BJ (cell line): ENCODE results near the gene HS6ST2. TPM values are rescaled to one million over a fixed set of nuclear protein-coding genes. Genes with fewer than 3 reads are reported as not detected.

Source experiments
- CTCF ChIA-PET: fragments of 350-600 bp; formaldehyde crosslinking; extraction: SDS; loops from one replicate; lab custom pipeline; 2021; ENCODE audit warnings: antibody characterized with exemption, inconsistent platforms; lab: Yijun Ruan, JAX
- POLR2A ChIA-PET: fragments of 300-600 bp; sonication (Branson Sonifier 250); formaldehyde crosslinking; extraction: SDS; loops from one replicate; lab custom pipeline; 2021; ENCODE audit warnings: antibody characterized with exemption; lab: Charles Lee
- DNase-seq: peaks from one replicate; pipeline ENCODE4 v3.0.0-alpha.2; 2011; ENCODE audit warnings: low read depth
- H3K27me3 ChIP-seq: 2 replicates; pipeline ENCODE4 v1.6.0; 2011; ENCODE audit warnings: low read length; ENCODE audit not compliant: control insufficient read depth, insufficient read depth
- H3K36me3 ChIP-seq: 2 replicates; pipeline ENCODE4 v1.5.1; 2011; ENCODE audit warnings: low read length; ENCODE audit not compliant: control insufficient read depth, insufficient read depth
- H3K4me3 ChIP-seq: 2 replicates; pipeline ENCODE4 v1.5.1; 2011; ENCODE audit warnings: low read depth, mild to moderate bottlenecking, control low read depth, low read length
- polyA plus RNA-seq: library from polyadenylated mRNA; depleted of rRNA; stranded (reverse); fragments of >200 nt; gene quantifications from 2 replicates; pipeline ENCODE4 v1.2.3, GENCODE V29; 2011
- TF ChIP-seq, protein P1 (sequence below): IDR thresholded peaks from 2 replicates; pipeline ENCODE4 v1.5.1; 2011; ENCODE audit warnings: low read depth, mild to moderate bottlenecking, control low read depth, inconsistent platforms, low read length, moderate library complexity; ENCODE audit not compliant: insufficient read depth

HS6ST2 gene
- polyA plus RNA-seq, 1 experiment: not detected

DNA sequence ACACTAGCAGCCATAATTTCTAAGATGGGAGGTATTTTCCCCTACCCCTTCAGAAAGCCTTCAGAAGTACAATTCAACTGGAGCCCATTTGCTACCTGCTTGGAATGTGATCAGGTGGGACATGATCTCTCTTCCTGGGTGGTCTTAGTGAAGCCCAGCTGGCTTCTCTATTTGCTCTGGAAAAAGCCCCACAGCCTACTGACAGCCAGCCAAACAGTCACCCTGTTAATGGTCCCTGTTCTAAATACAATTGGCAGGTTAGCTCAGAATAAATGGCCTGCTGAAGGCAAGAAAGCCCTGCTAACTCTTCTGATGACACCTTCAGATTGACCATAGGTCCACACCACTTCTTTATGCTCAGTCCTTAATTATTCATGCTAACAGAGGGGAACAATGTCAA is 39.9 kb downstream of the HS6ST2 start:
- no peak overlapping the region for H3K4me3 ChIP-seq
- no peak for DNase-seq
- ChIA-PET POLR2A (no interaction called here), CTCF (no interaction called here)
- TF ChIP-seq, protein P1, sequence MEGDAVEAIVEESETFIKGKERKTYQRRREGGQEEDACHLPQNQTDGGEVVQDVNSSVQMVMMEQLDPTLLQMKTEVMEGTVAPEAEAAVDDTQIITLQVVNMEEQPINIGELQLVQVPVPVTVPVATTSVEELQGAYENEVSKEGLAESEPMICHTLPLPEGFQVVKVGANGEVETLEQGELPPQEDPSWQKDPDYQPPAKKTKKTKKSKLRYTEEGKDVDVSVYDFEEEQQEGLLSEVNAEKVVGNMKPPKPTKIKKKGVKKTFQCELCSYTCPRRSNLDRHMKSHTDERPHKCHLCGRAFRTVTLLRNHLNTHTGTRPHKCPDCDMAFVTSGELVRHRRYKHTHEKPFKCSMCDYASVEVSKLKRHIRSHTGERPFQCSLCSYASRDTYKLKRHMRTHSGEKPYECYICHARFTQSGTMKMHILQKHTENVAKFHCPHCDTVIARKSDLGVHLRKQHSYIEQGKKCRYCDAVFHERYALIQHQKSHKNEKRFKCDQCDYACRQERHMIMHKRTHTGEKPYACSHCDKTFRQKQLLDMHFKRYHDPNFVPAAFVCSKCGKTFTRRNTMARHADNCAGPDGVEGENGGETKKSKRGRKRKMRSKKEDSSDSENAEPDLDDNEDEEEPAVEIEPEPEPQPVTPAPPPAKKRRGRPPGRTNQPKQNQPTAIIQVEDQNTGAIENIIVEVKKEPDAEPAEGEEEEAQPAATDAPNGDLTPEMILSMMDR: no peak
- H3K36me3 ChIP-seq: no peaks in the 10 kb centered on the region
- no peaks in the 10 kb centered on the region for H3K27me3 ChIP-seq

DNA sequence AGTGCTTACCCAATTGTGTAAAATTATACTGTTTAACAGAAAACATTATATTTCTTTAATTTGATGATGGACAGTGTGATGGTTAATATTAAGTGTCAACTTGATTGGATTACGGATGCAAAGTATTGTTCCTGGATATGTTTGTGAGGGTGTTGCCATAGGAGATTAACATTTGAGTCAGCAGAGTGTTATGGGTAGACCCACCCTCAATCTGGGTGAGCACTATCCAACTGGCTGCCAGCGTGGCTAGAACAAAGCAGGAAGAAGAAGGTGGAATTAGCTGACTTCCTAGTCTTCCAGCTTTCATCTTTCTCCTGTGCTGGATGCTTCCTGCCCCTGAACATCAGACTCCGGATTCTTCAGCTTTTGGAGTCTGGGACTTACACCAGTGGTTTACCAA is 42.1 kb downstream of the HS6ST2 start:
- H3K27me3 ChIP-seq: no peaks in the 10 kb centered on the region
- ChIA-PET CTCF (no interaction called here), POLR2A (no interaction called here)
- H3K4me3 ChIP-seq: no peak overlapping the region
- TF ChIP-seq, protein P1: no peak
- no peak for DNase-seq
- no peaks in the 10 kb centered on the region for H3K36me3 ChIP-seq

DNA sequence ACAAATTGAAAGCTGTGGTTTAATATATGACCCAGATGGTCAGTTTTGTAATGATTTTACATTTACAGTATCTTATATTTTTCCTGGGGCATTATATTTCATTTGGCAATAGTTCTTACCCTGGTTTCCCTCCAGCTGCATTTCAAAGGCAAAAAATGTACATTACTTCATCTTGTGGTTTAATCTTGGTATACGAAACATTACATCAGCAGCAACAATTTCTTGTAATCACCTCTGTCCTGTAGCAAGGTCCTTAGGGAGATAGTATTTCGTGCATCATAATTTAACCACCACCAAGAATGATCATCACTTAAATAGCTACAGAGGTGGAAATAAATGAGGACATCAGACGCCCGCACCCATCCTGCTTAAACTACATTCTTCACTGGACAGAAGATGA is 48.8 kb downstream of the HS6ST2 start:
- DNase-seq: no peak
- POLR2A ChIA-PET: no interaction called here
- CTCF ChIA-PET: no interaction called here

DNA sequence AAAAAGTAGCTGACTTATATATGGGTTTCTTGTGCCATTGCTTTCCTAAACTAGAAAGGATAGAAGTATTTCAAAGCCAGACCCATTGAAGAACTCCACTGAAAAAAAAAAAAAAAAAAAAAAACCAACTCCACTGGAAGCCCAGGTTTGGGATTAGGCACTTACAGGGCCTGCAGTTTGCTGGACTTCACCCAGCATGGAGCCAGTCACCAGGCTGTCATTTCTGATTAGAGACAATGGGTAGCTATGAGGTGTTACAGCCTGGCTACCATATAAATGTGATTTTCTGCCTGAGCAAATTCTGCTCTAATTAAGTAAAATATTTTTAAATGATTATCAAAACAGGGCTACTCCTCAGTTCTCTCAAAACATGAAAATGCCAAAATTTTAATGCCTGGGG is 49.5 kb downstream of the HS6ST2 start:
- Histone ChIP-seq H3K36me3 (no peaks in the 10 kb centered on the region), H3K27me3 (no peaks in the 10 kb centered on the region), H3K4me3 (no peak overlapping the region)
- ChIA-PET CTCF (no interaction called here), POLR2A (no interaction called here)
- TF ChIP-seq, protein P1: no peak
- no peak for DNase-seq

More for the DNA sequence above, 48.8 kb downstream of the HS6ST2 start:
- TF ChIP-seq, protein P1: no peak
- no peak overlapping the region for H3K4me3 ChIP-seq
- no peaks in the 10 kb centered on the region for H3K27me3 ChIP-seq
- no peaks in the 10 kb centered on the region for H3K36me3 ChIP-seq

DNA sequence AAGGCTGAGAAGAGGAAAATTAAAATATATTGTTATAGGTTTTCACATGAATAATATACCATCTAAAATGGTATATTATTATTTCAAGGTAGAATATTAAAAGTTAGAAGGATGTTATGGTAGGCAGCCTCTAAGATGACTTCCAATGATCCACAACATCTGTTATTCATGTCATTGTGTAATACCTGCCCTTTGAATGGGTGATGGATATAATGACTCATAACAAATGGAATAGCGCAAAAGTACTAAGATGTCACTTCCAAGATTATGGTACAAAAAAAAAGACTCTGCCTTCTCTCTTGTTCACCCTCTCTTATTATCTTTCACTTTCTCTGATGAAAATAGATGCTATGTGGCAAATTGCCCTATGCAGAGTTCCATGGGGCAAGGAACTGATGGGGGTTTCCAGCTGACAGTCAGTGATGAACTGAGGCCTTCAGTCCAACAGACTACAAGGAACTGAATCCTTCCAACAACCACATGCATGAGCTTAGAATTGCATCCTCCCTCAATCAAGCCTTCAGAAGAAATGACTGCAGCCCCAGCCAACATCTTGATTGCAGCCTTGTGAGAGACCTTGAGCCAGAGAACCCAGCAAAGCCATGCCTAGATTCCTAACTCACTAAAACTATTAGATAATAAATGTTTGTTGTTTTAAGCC is 57.7 kb downstream of the HS6ST2 start:
- no peaks in the 10 kb centered on the region for H3K36me3 ChIP-seq
- no peak for DNase-seq
- ChIA-PET CTCF (no interaction called here), POLR2A (no interaction called here)
- H3K27me3 ChIP-seq: no peaks in the 10 kb centered on the region
- H3K4me3 ChIP-seq: no peak overlapping the region
- TF ChIP-seq, protein P1: no peak
